Gastrocnemius medialis (tissue), 4 donors: Measurements from ENCODE around the gene FBXO2. TPM values are rescaled to one million over a fixed set of nuclear protein-coding genes. Genes with fewer than 3 reads are reported as not detected.

Source experiments
- ATAC-seq, 2 donors: fragments of 150-250 bp; one replicate each; pipeline ENCODE4 v1.9.1; 2016
- DNase-seq, 2 donors: peaks; one replicate each; pipeline ENCODE4 v3.0.0-alpha.2; 2019
- H3K27ac ChIP-seq, 4 donors: fragments of 200-600 bp; sonication (generic); 1 replicate in 1 of 4; 2 replicates in 3 of 4; pipeline ENCODE4 v1.5.1; 2016 to 2018; ENCODE audit warnings: mild to moderate bottlenecking in 2 of 4, moderate library complexity in 1 of 4
- H3K27me3 ChIP-seq, 3 donors: fragments of 200-600 bp; sonication (generic) in 2 of 3; 1 replicate in 1 of 3; 2 replicates in 2 of 3; pipeline versions ENCODE4 v1.5.1 to v1.6.0; 2016 to 2019; ENCODE audit warnings: mild to moderate bottlenecking in 1 of 3, moderate library complexity in 1 of 3
- H3K36me3 ChIP-seq, 2 donors: fragments of 200-600 bp; sonication (generic) in 1 of 2; one replicate each; pipeline ENCODE4 v1.5.1; 2017 to 2018
- H3K4me1 ChIP-seq, 2 donors: fragments of 200-600 bp; sonication (generic) in 1 of 2; one replicate each; pipeline ENCODE4 v1.5.1; 2016 to 2017; ENCODE audit warnings: mild to moderate bottlenecking in 2 of 2
- H3K4me3 ChIP-seq, 4 donors: fragments of 200-600 bp; sonication (generic) in 3 of 4; 1 replicate in 1 of 4; 2 replicates in 3 of 4; pipeline ENCODE4 v1.5.1; 2016 to 2019; ENCODE audit warnings: mild to moderate bottlenecking in 2 of 4
- H3K9me3 ChIP-seq, 3 donors: fragments of 200-600 bp; sonication (generic) in 2 of 3; 1 replicate in 1 of 3; 2 replicates in 2 of 3; pipeline ENCODE4 v1.5.1; 2016 to 2019
- POLR2A ChIP-seq, 2 donors: fragments of 450-650 bp; IDR thresholded peaks; one replicate each; pipeline ENCODE4 v1.6.1; 2017; ENCODE audit warnings: antibody characterized with exemption in 2 of 2, mild to moderate bottlenecking in 2 of 2, moderate library complexity in 2 of 2
- in situ Hi-C, 4 donors: fragments of 200-750 bp; cut with MboI; loops; one replicate each; pipeline versions ENCODE4 v1.15.0 to v1.8.0; 2017; ENCODE audit warnings: low sequenced_read_pairs in 4 of 4
- intact Hi-C: fragments of 100-400 bp; cut with DNase I; formaldehyde crosslinking; loops from one replicate; pipeline ENCODE4 v1.15.1; 2023; ENCODE audit warnings: low total_unique reads
- total RNA-seq, 4 donors: library from RNA; depleted of rRNA; stranded (reverse); fragments of >200 nt; gene quantifications; one replicate each; pipeline versions ENCODE4 v1.1.0 to v1.2.3, GENCODE V29; 2016
- TF ChIP-seq, protein P1 (sequence below), 5 experiments: fragments of 450-650 bp in 3 of 5; fragments of 200-600 bp in 2 of 5; sonication (generic) in 2 of 5; IDR thresholded peaks in 4 of 5; conservative IDR thresholded peaks in 1 of 5; 1 replicate in 4 of 5; 2 replicates in 1 of 5; pipeline ENCODE4 v1.5.1; 2016 to 2019; ENCODE audit warnings: antibody characterized with exemption in 5 of 5, mild to moderate bottlenecking in 3 of 5, moderate library complexity in 3 of 5

Gene FBXO2
- total RNA-seq, 4 donors from 2014 or later: 2.0 to 20.8 (median 4.8) TPM

- Histone ChIP-seq H3K27me3 (no peaks in the 10 kb centered on the region), H3K27ac (no peak overlapping the region), H3K4me3 (no peak overlapping the region), H3K9me3 (no peaks in the 10 kb centered on the region), H3K36me3 (peaks cover 0 to 27% of the 10 kb centered on the region in 2 donors), H3K4me1 (no peaks in the 10 kb centered on the region)
- DNase-seq (no peak), ATAC-seq (no peak)
- intact Hi-C loops: no loop called here
- TF ChIP-seq, protein P1, sequence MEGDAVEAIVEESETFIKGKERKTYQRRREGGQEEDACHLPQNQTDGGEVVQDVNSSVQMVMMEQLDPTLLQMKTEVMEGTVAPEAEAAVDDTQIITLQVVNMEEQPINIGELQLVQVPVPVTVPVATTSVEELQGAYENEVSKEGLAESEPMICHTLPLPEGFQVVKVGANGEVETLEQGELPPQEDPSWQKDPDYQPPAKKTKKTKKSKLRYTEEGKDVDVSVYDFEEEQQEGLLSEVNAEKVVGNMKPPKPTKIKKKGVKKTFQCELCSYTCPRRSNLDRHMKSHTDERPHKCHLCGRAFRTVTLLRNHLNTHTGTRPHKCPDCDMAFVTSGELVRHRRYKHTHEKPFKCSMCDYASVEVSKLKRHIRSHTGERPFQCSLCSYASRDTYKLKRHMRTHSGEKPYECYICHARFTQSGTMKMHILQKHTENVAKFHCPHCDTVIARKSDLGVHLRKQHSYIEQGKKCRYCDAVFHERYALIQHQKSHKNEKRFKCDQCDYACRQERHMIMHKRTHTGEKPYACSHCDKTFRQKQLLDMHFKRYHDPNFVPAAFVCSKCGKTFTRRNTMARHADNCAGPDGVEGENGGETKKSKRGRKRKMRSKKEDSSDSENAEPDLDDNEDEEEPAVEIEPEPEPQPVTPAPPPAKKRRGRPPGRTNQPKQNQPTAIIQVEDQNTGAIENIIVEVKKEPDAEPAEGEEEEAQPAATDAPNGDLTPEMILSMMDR (IDR thresholded peaks at IDR 0.05 in 4 of 5, conservative IDR thresholded peaks at IDR 0.05 in 1 of 5): no peak
- TF ChIP-seq POLR2A (IDR thresholded peaks at IDR 0.05): no peak
- in situ Hi-C loops: loop anchor here in 3 of 4 donors (10.0 kb wide), 1 partner anchor 46 kb away; no protein-coding TSS in a partner anchor
Observed at GRCh38 chr1:11668516-11668915, 14.3 kb upstream of the FBXO2 start.

DNA sequence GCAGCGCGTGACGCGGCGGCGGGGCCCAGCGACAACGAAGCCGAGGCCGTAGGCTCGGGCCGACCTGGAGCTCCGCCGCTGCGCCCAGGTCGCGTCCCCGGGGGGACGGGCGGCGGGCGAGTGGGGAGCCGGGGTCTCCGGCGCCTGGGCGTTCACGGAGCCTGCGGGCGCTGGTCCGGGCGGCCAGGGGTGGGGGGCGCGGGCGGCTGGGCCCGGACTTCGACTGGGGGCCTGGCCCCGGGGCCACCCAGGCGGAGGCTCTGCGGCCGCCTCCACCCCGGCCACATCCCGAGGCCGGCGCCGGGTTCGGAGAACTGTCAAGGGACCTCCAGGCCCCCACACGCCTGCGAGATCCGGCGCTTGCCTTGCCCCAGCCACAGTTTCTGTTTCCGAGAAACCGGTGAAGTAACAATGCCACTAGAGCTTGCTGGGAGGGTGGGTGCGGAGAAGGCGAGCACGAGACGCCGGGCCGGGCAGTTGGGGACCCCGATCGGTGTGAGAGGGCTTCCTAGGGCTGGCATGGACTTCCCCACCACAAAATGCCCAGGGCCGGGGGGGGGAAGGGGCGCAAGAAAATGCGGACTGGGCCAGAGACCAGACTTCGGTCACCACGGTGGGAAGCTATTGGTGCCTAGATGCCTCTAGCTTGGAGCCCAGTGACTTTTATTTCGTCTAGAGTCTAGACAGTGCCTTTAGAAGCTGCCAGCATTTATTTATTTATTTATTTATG, 10.3 kb upstream of the FBXO2 start:
- Histone ChIP-seq H3K4me1 (no peaks in the 10 kb centered on the region), H3K4me3 (peak overlapping the region; percentile 67 to 75 (median 70)), H3K9me3 (no peaks in the 10 kb centered on the region), H3K27me3 (no peaks in the 10 kb centered on the region), H3K36me3 (no peaks in the 10 kb centered on the region), H3K27ac (peak overlapping the region; percentile 68 to 82 (median 75))
- DNase-seq (no peak), ATAC-seq (peak; percentile 69 to 76)
- in situ Hi-C loops (loop anchor here (5.0 to 10.0 kb wide), 2 partner anchors 50 to 53 kb away; no protein-coding TSS in a partner anchor), intact Hi-C loops (loop anchor here (1.0 to 2.0 kb wide), 2 partner anchors 16 to 55 kb away; partner anchors contain the start of gene MAD2L2)
- TF ChIP-seq, protein P1 (IDR thresholded peaks at IDR 0.05 in 4 of 5, conservative IDR thresholded peaks at IDR 0.05 in 1 of 5): peak in 1 of 5 experiments; percentile 46
- TF ChIP-seq POLR2A (IDR thresholded peaks at IDR 0.05): no peak

GRCh38 chr1:11661103-11661502, 6.9 kb upstream of the FBXO2 start:
- DNase-seq: no peak
- in situ Hi-C loops: loop anchor here (5.0 to 10.0 kb wide), 2 partner anchors 54 to 56 kb away; no protein-coding TSS in a partner anchor

DNA sequence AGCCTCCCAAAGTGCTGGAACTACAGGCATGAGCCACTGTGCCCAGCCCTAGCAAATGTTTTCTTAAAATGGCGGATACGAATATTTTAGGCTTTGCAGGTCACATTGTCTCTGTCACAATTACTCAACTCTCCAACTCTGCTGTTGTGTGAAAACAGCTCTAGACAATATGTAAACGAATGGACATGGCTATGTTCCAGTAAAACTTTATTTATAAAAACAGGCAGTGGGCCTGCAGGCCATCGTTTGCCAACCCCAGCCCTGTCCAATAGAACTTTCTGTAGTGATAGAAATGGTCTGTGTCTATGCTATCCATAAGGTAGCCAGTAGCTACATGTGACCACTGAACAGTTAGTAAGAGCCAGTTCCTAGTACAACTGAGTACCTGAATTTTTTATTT, 5.5 kb upstream of the FBXO2 start:
- no peak for DNase-seq
- Histone ChIP-seq H3K4me3 (no peak overlapping the region), H3K27me3 (no peaks in the 10 kb centered on the region), H3K9me3 (no peaks in the 10 kb centered on the region), H3K27ac (no peak overlapping the region), H3K4me1 (peaks cover 7 to 10% of the 10 kb centered on the region in 2 donors), H3K36me3 (no peaks in the 10 kb centered on the region)
- TF ChIP-seq, protein P1 (IDR thresholded peaks at IDR 0.05 in 4 of 5, conservative IDR thresholded peaks at IDR 0.05 in 1 of 5): no peak
- TF ChIP-seq POLR2A (IDR thresholded peaks at IDR 0.05): no peak
- in situ Hi-C loops (loop anchor here (5.0 to 10.0 kb wide), 2 partner anchors 55 to 58 kb away; no protein-coding TSS in a partner anchor), intact Hi-C loops (no loop called here)
- ATAC-seq: no peak

More at GRCh38 chr1:11661103-11661502, 6.9 kb upstream of the FBXO2 start:
- ATAC-seq: no peak
- Histone ChIP-seq H3K36me3 (no peaks in the 10 kb centered on the region), H3K9me3 (no peaks in the 10 kb centered on the region), H3K4me3 (no peak overlapping the region), H3K27ac (no peak overlapping the region), H3K27me3 (no peaks in the 10 kb centered on the region), H3K4me1 (no peaks in the 10 kb centered on the region)
- intact Hi-C loops: no loop called here
- TF ChIP-seq, protein P1 (IDR thresholded peaks at IDR 0.05 in 4 of 5, conservative IDR thresholded peaks at IDR 0.05 in 1 of 5): no peak
- no peak for TF ChIP-seq POLR2A (IDR thresholded peaks at IDR 0.05)
